HG02840 (cell line): Measurements from ENCODE around the gene RBFOX2.

Experiments
- ATAC-seq: cut with Tn5 transposase; IDR thresholded peaks from one replicate; pipeline ENCODE4 v1.9.1; 2021; ENCODE audit warnings: mild to moderate bottlenecking, moderate library complexity, moderate number of reproducible peaks; ENCODE audit not compliant: unreplicated experiment, low FRiP score

RBFOX2 gene

GRCh38 chr22:35873426-35873825 is 155.2 kb downstream of the RBFOX2 start:
- no peak for ATAC-seq

- ATAC-seq = no peak
These were observed 156.2 kb downstream of the RBFOX2 start for GRCh38 chr22:35872451-35872850.

GRCh38 chr22:35870517-35871293 is 157.9 kb downstream of the RBFOX2 start:
- ATAC-seq = no peak

- no peak for ATAC-seq
These were observed 159.7 kb downstream of the RBFOX2 start for GRCh38 chr22:35868938-35869337.

- no peak for ATAC-seq
These were observed 162.0 kb downstream of the RBFOX2 start for GRCh38 chr22:35866651-35867050.

- no peak for ATAC-seq
These were observed 164.0 kb downstream of the RBFOX2 start for GRCh38 chr22:35864545-35865165.

GRCh38 chr22:35863432-35863831 is 165.2 kb downstream of the RBFOX2 start:
- ATAC-seq = no peak

GRCh38 chr22:35862697-35863096 is 165.9 kb downstream of the RBFOX2 start:
- ATAC-seq = no peak

GRCh38 chr22:35861451-35861850 is 167.2 kb downstream of the RBFOX2 start:
- no peak for ATAC-seq

GRCh38 chr22:35860837-35861236 is 167.8 kb downstream of the RBFOX2 start:
- ATAC-seq = no peak

- ATAC-seq = no peak
These were observed 168.4 kb downstream of the RBFOX2 start for GRCh38 chr22:35860087-35860733.

- no peak for ATAC-seq
These were observed 174.3 kb downstream of the RBFOX2 start for GRCh38 chr22:35854334-35854733.

- no peak for ATAC-seq
These were observed 176.5 kb downstream of the RBFOX2 start for GRCh38 chr22:35852076-35852475.

- ATAC-seq = no peak
These were observed 177.8 kb downstream of the RBFOX2 start for GRCh38 chr22:35850831-35851230.

- ATAC-seq = no peak
These were observed 181.8 kb downstream of the RBFOX2 start for GRCh38 chr22:35846804-35847203.

GRCh38 chr22:35844886-35845285 is 183.7 kb downstream of the RBFOX2 start:
- ATAC-seq = no peak

GRCh38 chr22:35842954-35843353 is 185.7 kb downstream of the RBFOX2 start:
- no peak for ATAC-seq

GRCh38 chr22:35842519-35842913 is 186.1 kb downstream of the RBFOX2 start:
- ATAC-seq = no peak

- ATAC-seq = no peak
These were observed 186.6 kb downstream of the RBFOX2 start for GRCh38 chr22:35841907-35842518.

GRCh38 chr22:35840302-35840739 is 188.3 kb downstream of the RBFOX2 start:
- ATAC-seq = no peak

- ATAC-seq = no peak
These were observed 188.8 kb downstream of the RBFOX2 start for GRCh38 chr22:35839841-35840301.
